ENCODE data around the gene ZNF141. TPM values are rescaled to one million over a fixed set of nuclear protein-coding genes. Genes with fewer than 3 reads are reported as not detected.

The ZNF141 gene
- total and polyA plus RNA-seq, 2 donors from 2014 or later: 5.9 to 26.6 TPM

DNA sequence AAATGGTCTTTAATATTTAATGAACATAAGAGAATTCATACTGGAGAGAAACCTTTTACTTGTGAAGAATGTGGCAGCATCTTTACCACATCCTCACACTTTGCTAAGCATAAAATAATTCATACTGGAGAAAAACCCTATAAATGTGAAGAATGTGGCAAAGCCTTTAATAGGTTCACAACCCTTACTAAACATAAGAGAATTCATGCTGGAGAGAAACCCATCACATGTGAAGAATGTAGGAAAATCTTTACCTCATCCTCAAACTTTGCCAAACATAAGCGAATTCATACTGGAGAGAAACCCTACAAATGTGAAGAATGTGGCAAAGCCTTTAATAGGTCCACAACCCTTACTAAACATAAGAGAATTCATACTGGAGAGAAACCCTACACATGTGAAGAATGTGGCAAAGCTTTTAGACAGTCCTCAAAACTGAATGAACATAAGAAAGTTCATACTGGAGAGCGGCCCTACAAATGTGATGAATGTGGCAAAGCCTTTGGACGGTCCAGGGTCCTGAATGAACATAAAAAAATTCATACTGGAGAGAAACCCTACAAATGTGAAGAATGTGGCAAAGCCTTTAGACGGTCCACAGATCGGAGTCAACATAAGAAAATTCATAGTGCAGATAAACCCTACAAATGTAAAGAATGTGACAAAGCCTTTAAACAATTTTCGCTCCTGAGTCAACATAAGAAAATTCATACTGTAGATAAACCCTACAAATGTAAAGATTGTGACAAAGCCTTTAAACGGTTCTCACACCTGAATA is 35.6 kb downstream of the ZNF141 start:
- Histone ChIP-seq H3K9ac (ENCODE audit: low read length in 3 of 3) (no peak overlapping the region), H3K4me1 (ENCODE audit: control insufficient read depth in 2 of 3, insufficient read depth in 2 of 3, low read depth in 1 of 3, low read length in 3 of 3) (no peaks in the 10 kb centered on the region), H3K27me3 (ENCODE audit: control insufficient read depth, insufficient read depth, low read length) (no peaks in the 10 kb centered on the region), H3K36me3 (ENCODE audit: control insufficient read depth in 2 of 3, insufficient read depth in 3 of 3, low read length in 3 of 3) (peaks cover 11 to 20% (median 14%) of the 10 kb centered on the region in 3 donors), H3K4me3 (ENCODE audit: low read length in 3 of 3) (peak overlapping the region in 2 of 3 donors; percentile 21 to 34), H3K27ac (ENCODE audit: low read depth in 2 of 2, low read length in 2 of 2) (no peak overlapping the region), H3K9me3 (ENCODE audit: control insufficient read depth in 2 of 3, insufficient read depth in 1 of 3, low read length in 3 of 3) (peaks cover 15 to 77% (median 62%) of the 10 kb centered on the region in 3 donors)
- DNase-seq (no peak), FAIRE-seq (no peak)
- intact Hi-C loops (cut with DNase I): loop anchor here (10.0 kb wide), 1 partner anchor 52 kb away; no protein-coding TSS in a partner anchor
- TF ChIP-seq, protein P1, sequence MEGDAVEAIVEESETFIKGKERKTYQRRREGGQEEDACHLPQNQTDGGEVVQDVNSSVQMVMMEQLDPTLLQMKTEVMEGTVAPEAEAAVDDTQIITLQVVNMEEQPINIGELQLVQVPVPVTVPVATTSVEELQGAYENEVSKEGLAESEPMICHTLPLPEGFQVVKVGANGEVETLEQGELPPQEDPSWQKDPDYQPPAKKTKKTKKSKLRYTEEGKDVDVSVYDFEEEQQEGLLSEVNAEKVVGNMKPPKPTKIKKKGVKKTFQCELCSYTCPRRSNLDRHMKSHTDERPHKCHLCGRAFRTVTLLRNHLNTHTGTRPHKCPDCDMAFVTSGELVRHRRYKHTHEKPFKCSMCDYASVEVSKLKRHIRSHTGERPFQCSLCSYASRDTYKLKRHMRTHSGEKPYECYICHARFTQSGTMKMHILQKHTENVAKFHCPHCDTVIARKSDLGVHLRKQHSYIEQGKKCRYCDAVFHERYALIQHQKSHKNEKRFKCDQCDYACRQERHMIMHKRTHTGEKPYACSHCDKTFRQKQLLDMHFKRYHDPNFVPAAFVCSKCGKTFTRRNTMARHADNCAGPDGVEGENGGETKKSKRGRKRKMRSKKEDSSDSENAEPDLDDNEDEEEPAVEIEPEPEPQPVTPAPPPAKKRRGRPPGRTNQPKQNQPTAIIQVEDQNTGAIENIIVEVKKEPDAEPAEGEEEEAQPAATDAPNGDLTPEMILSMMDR (IDR thresholded peaks at IDR 0.05; ENCODE audit: borderline replicate concordance, extremely low read depth, insufficient read depth): no peak

DNA sequence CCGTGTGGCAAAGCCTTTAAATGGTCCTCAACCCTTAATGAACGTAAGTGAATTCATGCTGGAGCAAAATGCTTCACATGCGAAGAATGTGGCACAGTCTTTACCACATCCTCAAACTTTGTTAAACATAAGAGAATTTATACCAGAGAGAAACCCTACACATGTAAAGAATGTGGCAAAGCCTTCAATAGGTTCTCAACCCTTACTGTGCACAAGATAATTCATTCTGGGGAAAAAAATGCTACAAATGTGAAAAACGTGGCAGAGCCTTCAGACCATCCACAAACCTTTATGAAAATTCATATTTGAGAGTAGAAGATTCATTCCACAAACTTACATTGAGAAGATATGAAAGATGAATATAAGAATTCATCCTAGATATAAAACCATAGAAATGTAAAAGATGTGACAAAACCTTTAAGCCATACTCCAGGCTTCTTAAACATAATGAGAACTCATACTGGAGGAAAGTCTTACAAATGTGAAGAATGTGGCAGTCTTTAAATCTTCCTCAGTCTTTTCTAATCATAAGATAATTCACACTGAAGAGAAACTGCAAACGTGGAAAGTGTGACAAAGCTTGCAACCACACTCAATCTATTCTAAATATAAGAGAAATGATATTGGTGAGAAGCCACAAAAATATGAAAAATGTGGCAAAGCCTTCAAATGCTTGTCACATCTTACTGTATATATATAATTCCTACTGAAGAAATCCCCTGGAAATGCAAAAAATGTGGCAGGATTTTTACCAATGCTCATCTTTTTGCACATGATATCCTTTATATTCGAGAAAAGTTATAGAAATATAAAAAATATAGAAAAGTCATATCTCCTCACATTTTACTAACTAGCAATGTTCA is 36.9 kb downstream of the ZNF141 start:
- H3K9me3 ChIP-seq (ENCODE audit: control insufficient read depth in 2 of 3, insufficient read depth in 1 of 3, low read length in 3 of 3): peaks cover 15 to 74% (median 56%) of the 10 kb centered on the region in 3 donors
- FAIRE-seq (no peak), DNase-seq (no peak)
- TF ChIP-seq, protein P1 (IDR thresholded peaks at IDR 0.05; ENCODE audit: borderline replicate concordance, extremely low read depth, insufficient read depth): no peak
- H3K36me3 ChIP-seq (ENCODE audit: control insufficient read depth in 2 of 3, insufficient read depth in 3 of 3, low read length in 3 of 3): peaks cover 11 to 20% (median 13%) of the 10 kb centered on the region in 3 donors
- peak overlapping the region in 2 of 3 donors; percentile 7 to 21 for H3K4me3 ChIP-seq (ENCODE audit: low read length in 3 of 3)
- H3K27me3 ChIP-seq (ENCODE audit: control insufficient read depth, insufficient read depth, low read length): no peaks in the 10 kb centered on the region
- H3K4me1 ChIP-seq (ENCODE audit: control insufficient read depth in 2 of 3, insufficient read depth in 2 of 3, low read depth in 1 of 3, low read length in 3 of 3): no peaks in the 10 kb centered on the region
- intact Hi-C loops (cut with DNase I): loop anchor here (10.0 kb wide), 1 partner anchor 50 kb away; no protein-coding TSS in a partner anchor
- no peak overlapping the region for H3K9ac ChIP-seq (ENCODE audit: low read length in 3 of 3)
- H3K27ac ChIP-seq (ENCODE audit: low read depth in 2 of 2, low read length in 2 of 2): no peak overlapping the region

DNA sequence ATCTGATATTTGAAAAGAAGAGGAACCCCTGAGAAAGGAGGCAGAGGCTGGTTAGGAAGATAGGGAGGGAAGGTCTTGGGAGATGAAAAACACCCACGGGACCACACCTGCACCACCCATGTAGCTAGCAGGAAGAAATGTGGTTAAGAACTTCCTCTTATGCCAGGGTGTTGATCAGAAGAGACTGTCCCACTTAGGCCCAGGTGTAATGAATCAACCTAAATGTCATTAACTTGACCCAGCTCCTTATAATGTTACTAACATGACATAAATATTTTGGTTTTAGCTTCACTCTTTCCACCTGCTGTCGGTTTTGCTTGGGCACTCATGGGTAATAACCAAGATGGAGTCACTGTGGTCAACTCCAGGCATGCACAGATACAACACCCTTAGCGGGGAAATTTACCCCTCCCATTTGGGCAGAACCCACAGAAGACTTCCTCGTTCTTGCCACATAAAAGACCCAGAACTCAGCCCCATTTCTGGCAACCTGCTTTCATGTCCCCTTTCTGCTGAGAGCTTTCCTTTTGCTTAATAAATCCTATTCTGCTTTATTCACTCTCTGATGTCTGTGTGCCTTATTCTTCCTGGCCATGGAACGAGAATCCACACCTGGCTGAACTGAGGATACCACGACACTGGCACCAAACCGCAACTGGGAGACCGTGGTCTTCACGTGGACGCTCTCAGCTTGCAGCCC is 46.8 kb downstream of the ZNF141 start:
- H3K27me3 ChIP-seq (ENCODE audit: control insufficient read depth, insufficient read depth, low read length): no peaks in the 10 kb centered on the region
- FAIRE-seq: no peak
- H3K9me3 ChIP-seq (ENCODE audit: control insufficient read depth in 2 of 3, insufficient read depth in 1 of 3, low read length in 3 of 3): peaks cover 0 to 65% (median 30%) of the 10 kb centered on the region in 3 donors
- H3K27ac ChIP-seq (ENCODE audit: low read depth in 2 of 2, low read length in 2 of 2): no peak overlapping the region
- no peaks in the 10 kb centered on the region for H3K36me3 ChIP-seq (ENCODE audit: control insufficient read depth in 2 of 3, insufficient read depth in 3 of 3, low read length in 3 of 3)
- intact Hi-C loops (cut with DNase I): no loop called here
- DNase-seq: no peak
- TF ChIP-seq, protein P1 (IDR thresholded peaks at IDR 0.05; ENCODE audit: borderline replicate concordance, extremely low read depth, insufficient read depth): no peak
- H3K4me1 ChIP-seq (ENCODE audit: control insufficient read depth in 2 of 3, insufficient read depth in 2 of 3, low read depth in 1 of 3, low read length in 3 of 3): no peaks in the 10 kb centered on the region
- no peak overlapping the region for H3K4me3 ChIP-seq (ENCODE audit: low read length in 3 of 3)
- H3K9ac ChIP-seq (ENCODE audit: low read length in 3 of 3): no peak overlapping the region

Data from kidney (tissue), 14 donors.